ENCODE measurements around the gene LRRC49.

The LRRC49 gene

GRCh38 chr15:71085809-71086208, 193.2 kb downstream of the LRRC49 start:
- DNase-seq (ENCODE audit: extremely low read depth in 1 of 2, low read depth in 1 of 2) = no peak

- DNase-seq (ENCODE audit: extremely low read depth in 1 of 2, low read depth in 1 of 2) = no peak
Measured at GRCh38 chr15:71088155-71088554, 195.5 kb downstream of the LRRC49 start.

GRCh38 chr15:71088683-71089082, 196.1 kb downstream of the LRRC49 start:
- DNase-seq (ENCODE audit: extremely low read depth in 1 of 2, low read depth in 1 of 2) = no peak

GRCh38 chr15:71089801-71090200, 197.2 kb downstream of the LRRC49 start:
- no peak for DNase-seq (ENCODE audit: extremely low read depth in 1 of 2, low read depth in 1 of 2)

- no peak for DNase-seq (ENCODE audit: extremely low read depth in 1 of 2, low read depth in 1 of 2)
Measured at GRCh38 chr15:71091601-71092000, 199.0 kb downstream of the LRRC49 start.

GRCh38 chr15:71092056-71092600, 199.5 kb downstream of the LRRC49 start:
- DNase-seq (ENCODE audit: extremely low read depth in 1 of 2, low read depth in 1 of 2) = no peak

- DNase-seq (ENCODE audit: extremely low read depth in 1 of 2, low read depth in 1 of 2) = no peak
Measured at GRCh38 chr15:71093054-71094024, 200.7 kb downstream of the LRRC49 start.

GRCh38 chr15:71094137-71094536, 201.5 kb downstream of the LRRC49 start:
- DNase-seq (ENCODE audit: extremely low read depth in 1 of 2, low read depth in 1 of 2) = no peak

- DNase-seq (ENCODE audit: extremely low read depth in 1 of 2, low read depth in 1 of 2) = no peak
Measured at GRCh38 chr15:71096676-71097075, 204.1 kb downstream of the LRRC49 start.

- no peak for DNase-seq (ENCODE audit: extremely low read depth in 1 of 2, low read depth in 1 of 2)
Measured at GRCh38 chr15:71097890-71098289, 205.3 kb downstream of the LRRC49 start.

- no peak for DNase-seq (ENCODE audit: extremely low read depth in 1 of 2, low read depth in 1 of 2)
Measured at GRCh38 chr15:71098920-71099319, 206.3 kb downstream of the LRRC49 start.

All from activated CD8-positive, alpha-beta memory T cell treated with anti-CD3 and anti-CD28 coated beads for 1 hour (primary cell).